HepG2 (cell line): ENCODE results near the gene GNG12. TPM values are rescaled to one million over a fixed set of nuclear protein-coding genes. Genes with fewer than 3 reads are reported as not detected.

Experiments used
- AHR ChIP-seq: IDR thresholded peaks from 2 replicates; pipeline ENCODE4 v1.6.1; 2018; ENCODE audit warnings: missing genetic modification reagents, missing compliant biosample characterization
- FOXP4 ChIP-seq: sonication (generic); formaldehyde crosslinking; IDR thresholded peaks from 2 replicates; pipeline ENCODE4 v1.4.0; 2020; ENCODE audit warnings: missing genetic modification reagents
- MEIS2 ChIP-seq: sonication (generic); formaldehyde crosslinking; IDR thresholded peaks from 2 replicates; pipeline ENCODE4 v1.9.0; 2021; ENCODE audit warnings: mild to moderate bottlenecking, missing genetic modification reagents
- MXD4 ChIP-seq: IDR thresholded peaks from 2 replicates; pipeline ENCODE4 v1.6.1; 2016; ENCODE audit warnings: mild to moderate bottlenecking, missing biosample characterization, missing genetic modification reagents
- NCOR1 ChIP-seq: fragments of 200-600 bp; sonication (generic); IDR thresholded peaks from 2 replicates; pipeline ENCODE4 v1.7.0; 2017; ENCODE audit warnings: antibody characterized with exemption, low read length, borderline replicate concordance
- PATZ1 ChIP-seq: sonication (generic); formaldehyde crosslinking; IDR thresholded peaks from 2 replicates; pipeline ENCODE4 v1.4.0; 2020; ENCODE audit warnings: missing genetic modification reagents
- REPIN1 ChIP-seq: sonication (generic); formaldehyde crosslinking; IDR thresholded peaks from 2 replicates; pipeline ENCODE4 v1.8.0; 2022; ENCODE audit warnings: missing genetic modification reagents, low read depth, mild to moderate bottlenecking, borderline replicate concordance
- SIN3B ChIP-seq: fragments of 150-350 bp; IDR thresholded peaks from 2 replicates; pipeline ENCODE4 v1.6.1; 2014; ENCODE audit warnings: low read length
- SNRNP70 ChIP-seq: fragments of 200-400 bp; formaldehyde crosslinking; IDR thresholded peaks from 2 replicates; pipeline ENCODE4 v1.6.1; 2017; ENCODE audit warnings: mild to moderate bottlenecking, low read depth, low read length, moderate library complexity
- ZC3H13 ChIP-seq: sonication (generic); formaldehyde crosslinking; IDR thresholded peaks from 2 replicates; pipeline ENCODE4 v1.8.1; 2023; ENCODE audit warnings: mild to moderate bottlenecking, missing genetic modification reagents, moderate library complexity
- ZFP62 ChIP-seq: sonication (generic); formaldehyde crosslinking; IDR thresholded peaks from 2 replicates; pipeline ENCODE4 v1.4.0; 2020; ENCODE audit warnings: missing genetic modification reagents
- ZNF260 ChIP-seq: sonication (generic); formaldehyde crosslinking; IDR thresholded peaks from 2 replicates; pipeline ENCODE4 v1.4.0; 2020; ENCODE audit warnings: missing genetic modification reagents, low read depth, mild to moderate bottlenecking, borderline replicate concordance
- ZNF275 ChIP-seq: sonication (generic); formaldehyde crosslinking; IDR thresholded peaks from 2 replicates; pipeline ENCODE4 v1.8.0; 2022; ENCODE audit warnings: missing genetic modification reagents, mild to moderate bottlenecking, inconsistent platforms, borderline replicate concordance
- ZNF292 ChIP-seq: sonication (generic); formaldehyde crosslinking; IDR thresholded peaks from 2 replicates; pipeline ENCODE4 v1.8.1; 2022; ENCODE audit warnings: mild to moderate bottlenecking, low read depth, missing genetic modification reagents, borderline replicate concordance
- ZNF362 ChIP-seq: sonication (generic); formaldehyde crosslinking; IDR thresholded peaks from 2 replicates; pipeline ENCODE4 v1.4.0; 2020; ENCODE audit warnings: missing genetic modification reagents, mild to moderate bottlenecking, borderline replicate concordance
- ZNF749 ChIP-seq: sonication (generic); formaldehyde crosslinking; IDR thresholded peaks from 2 replicates; pipeline ENCODE4 v1.8.0; 2022; ENCODE audit warnings: mild to moderate bottlenecking, missing genetic modification reagents, moderate library complexity, borderline replicate concordance
- ZNF790 ChIP-seq: sonication (generic); formaldehyde crosslinking; IDR thresholded peaks from 2 replicates; pipeline ENCODE4 v1.8.0; 2022; ENCODE audit warnings: missing genetic modification reagents, mild to moderate bottlenecking, borderline replicate concordance
- ZSCAN31 ChIP-seq: sonication (generic); formaldehyde crosslinking; IDR thresholded peaks from 2 replicates; pipeline ENCODE4 v1.5.0; 2020; ENCODE audit warnings: low read depth, mild to moderate bottlenecking, missing genetic modification reagents
- polyA plus RNA-seq, 8 experiments: library from polyadenylated mRNA; depleted of rRNA in 3 of 8; stranded (reverse) in 7 of 8; unstranded in 1 of 8; fragments of >200 nt; fragmentation: Illumina TruSeq in 4 of 8; extraction: Trizol in 4 of 8; gene quantifications; 2 replicates each; pipeline versions ENCODE4 v1.2.1 to v1.2.3, GENCODE V29; 2011 to 2016; ENCODE audit warnings: low read depth in 4 of 8, missing spikeins in 1 of 8, mixed read lengths in 1 of 8; ENCODE audit not compliant: insufficient read depth in 1 of 8
- total RNA-seq, 5 experiments: library from RNA; depleted of rRNA; stranded (reverse); fragments of >200 nt; fragmentation: Illumina TruSeq; extraction: Trizol; gene quantifications; 2 replicates each; pipeline ENCODE4 v1.2.3, GENCODE V29; 2016; ENCODE audit warnings: low read depth in 1 of 5

The GNG12 gene
- total and polyA plus RNA-seq, 2 of the 13 experiments (the other 11 are each of a cell fraction or from before 2014, with no cell fraction given), result 0.11 TPM

GRCh38 chr1:67700692-67701410 is 132.4 kb downstream of the GNG12 start (continued):
- TF ChIP-seq ZNF292 (CRISPR knock-in tag), result peak; percentile 39; the same call in 1 of the 2 replicates
- 0 out of 2 replicates have a peak, but pooled peaks have one; percentile 58 for TF ChIP-seq MEIS2 (CRISPR knock-in tag)
- no peak for TF ChIP-seq ZNF260 (CRISPR knock-in tag)
- 0 out of 2 replicates have a peak, but pooled peaks have one; percentile 39 for TF ChIP-seq ZC3H13 (CRISPR knock-in tag)
- no peak for TF ChIP-seq ZFP62 (CRISPR knock-in tag)
- no peak for TF ChIP-seq ZNF275
- no peak for TF ChIP-seq SIN3B
- TF ChIP-seq FOXP4, result peak; percentile 82
- peak; percentile 37; the same call in 1 of the 2 replicates for TF ChIP-seq NCOR1
- no peak for TF ChIP-seq ZNF790 (CRISPR knock-in tag)
- TF ChIP-seq MXD4, result no peak
- no peak; the same call in 1 of the 2 replicates for TF ChIP-seq REPIN1 (CRISPR knock-in tag)
- peak; percentile 66; the same call in 1 of the 2 replicates for TF ChIP-seq ZNF362
- TF ChIP-seq AHR (CRISPR knock-in tag), result no peak
- TF ChIP-seq ZNF749, result no peak; the same call in 1 of the 2 replicates
- no peak for TF ChIP-seq SNRNP70
- TF ChIP-seq PATZ1 (CRISPR knock-in tag), result peak; percentile 95
- TF ChIP-seq ZSCAN31, result 0 out of 2 replicates have a peak, but pooled peaks have one; percentile 30
